Stimulated activated CD4-positive, alpha-beta T cell treated with anti-CD3 and anti-CD28 coated beads, Interleukin-2, amount 100 ng/mL, for 24 hours (primary cell): Measurements from ENCODE around the gene RBM20.

ENCODE experiments used
- DNase-seq, 2 donors: peaks; one replicate each; pipeline ENCODE4 v3.0.0-alpha.2; 2020

RBM20 gene

GRCh38 chr10:110790913-110791506 is 146.9 kb downstream of the RBM20 start:
- DNase-seq = no peak

GRCh38 chr10:110791541-110792073 is 147.5 kb downstream of the RBM20 start:
- DNase-seq = no peak

DNA sequence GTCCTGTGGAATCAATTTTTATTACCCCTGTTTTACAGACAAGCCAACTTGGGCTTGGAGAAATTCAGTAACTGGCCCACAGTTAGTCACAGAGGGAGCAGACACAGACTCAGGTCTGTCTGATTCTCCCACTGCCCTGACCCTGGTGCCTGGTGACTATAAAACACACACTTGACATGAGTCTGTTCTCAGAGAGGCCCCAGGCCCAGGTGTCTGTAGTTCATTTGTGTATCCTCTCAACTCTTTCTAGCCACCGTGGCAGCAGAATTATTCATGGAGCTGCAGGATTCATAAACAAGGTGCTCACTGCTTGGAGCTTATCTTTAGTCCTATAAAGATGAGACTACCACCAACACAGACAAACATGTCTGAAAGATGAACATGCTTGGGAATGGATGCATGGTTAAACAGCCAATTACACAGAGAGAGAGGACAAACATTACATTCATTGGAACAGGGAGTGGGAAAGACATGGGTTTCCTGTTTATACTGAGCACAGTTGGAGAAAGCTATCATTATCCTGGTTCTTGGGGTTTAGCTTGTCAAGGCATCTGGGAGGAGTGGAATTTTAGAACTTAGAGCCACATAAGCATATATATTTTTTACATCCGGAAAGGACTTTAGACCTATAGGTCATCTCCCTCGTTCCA is 148.5 kb downstream of the RBM20 start:
- no peak for DNase-seq

DNA sequence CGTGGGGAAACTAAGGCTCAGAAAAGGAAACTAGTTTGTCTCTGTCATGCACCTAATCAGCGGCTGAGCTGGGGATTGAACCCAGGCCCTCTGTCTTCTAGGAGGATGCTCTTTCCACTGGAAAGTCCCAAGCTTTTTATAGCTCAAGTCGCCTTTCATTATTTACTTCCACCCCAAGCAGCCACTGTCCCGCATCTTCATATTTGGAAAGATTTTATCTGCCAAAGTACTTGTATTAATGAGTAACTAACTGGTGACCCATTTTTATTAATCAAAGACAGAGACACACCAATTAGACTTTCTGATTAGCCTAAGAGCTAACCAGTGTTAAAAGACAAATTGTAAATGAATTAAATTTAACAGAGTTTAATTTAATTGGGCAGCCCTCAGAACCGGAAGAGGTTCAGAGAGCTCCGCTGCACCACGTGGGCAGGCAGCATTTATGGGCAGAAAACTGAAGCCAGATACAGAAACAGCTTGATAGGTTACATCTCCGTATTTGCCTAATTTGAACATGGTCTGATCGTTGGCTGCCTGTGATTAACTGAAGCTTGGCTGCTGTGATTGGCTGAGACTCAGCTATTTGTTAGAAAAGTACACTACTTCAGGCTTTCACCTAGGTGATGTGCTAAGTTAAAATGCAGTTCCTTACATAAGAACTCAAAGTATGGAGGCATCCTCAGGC is 149.1 kb downstream of the RBM20 start:
- no peak for DNase-seq

GRCh38 chr10:110793886-110794285 is 149.8 kb downstream of the RBM20 start:
- DNase-seq = no peak

- DNase-seq = no peak
These were observed 150.7 kb downstream of the RBM20 start for GRCh38 chr10:110794808-110795207.

GRCh38 chr10:110797416-110797815 is 153.3 kb downstream of the RBM20 start:
- DNase-seq = no peak

GRCh38 chr10:110798340-110798739 is 154.2 kb downstream of the RBM20 start:
- no peak for DNase-seq

DNA sequence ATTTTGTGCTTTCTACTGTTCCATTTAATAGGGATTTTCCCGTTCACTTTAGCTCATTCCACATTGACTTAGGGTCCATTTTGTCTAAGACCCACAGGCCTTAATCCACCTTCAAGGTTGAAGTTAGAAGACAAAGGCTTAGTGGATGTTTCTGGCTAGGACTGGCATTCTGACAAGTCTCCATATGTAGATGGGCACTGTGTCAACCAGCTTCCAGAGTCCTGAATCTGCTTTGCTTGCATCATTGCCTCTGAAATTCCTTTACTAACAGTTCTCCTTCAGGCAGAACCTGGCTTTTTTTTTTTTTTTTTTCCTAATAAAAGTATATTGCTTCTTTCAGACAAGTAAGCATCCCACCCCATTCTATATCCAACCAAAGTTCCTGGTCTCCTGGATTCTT is 158.0 kb downstream of the RBM20 start:
- no peak for DNase-seq

DNA sequence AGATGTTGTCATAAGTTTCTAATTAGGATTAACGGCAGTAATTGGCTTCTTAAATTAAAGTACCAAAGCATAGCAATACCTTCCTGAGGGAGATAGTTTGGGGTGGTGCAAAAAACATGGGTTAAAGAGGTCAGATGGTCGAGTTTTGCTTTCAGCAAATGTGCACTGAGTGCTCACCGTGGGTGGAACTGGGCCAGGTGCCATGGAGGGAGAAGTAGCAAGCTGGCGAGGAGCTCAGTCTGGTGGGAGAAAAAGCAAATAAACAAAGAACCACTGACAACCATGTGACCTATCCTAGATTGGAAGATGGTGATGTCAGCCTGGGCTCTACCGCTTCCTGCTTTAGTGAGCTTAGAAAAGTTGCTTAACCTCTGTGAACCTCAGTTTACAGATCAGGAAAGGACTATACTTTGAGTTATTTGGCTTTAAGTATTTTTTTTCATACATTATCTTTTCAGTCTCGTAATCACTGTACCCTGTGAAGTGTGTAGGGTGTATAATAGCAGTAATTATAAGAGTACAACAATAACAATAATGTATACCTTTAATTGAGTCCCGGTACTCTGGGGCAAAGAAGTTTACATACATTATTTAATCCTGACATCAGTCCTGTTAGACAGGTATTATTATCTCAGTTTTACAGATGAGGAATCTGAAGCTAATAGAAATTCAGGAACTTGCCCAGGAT is 158.6 kb downstream of the RBM20 start:
- no peak for DNase-seq

DNA sequence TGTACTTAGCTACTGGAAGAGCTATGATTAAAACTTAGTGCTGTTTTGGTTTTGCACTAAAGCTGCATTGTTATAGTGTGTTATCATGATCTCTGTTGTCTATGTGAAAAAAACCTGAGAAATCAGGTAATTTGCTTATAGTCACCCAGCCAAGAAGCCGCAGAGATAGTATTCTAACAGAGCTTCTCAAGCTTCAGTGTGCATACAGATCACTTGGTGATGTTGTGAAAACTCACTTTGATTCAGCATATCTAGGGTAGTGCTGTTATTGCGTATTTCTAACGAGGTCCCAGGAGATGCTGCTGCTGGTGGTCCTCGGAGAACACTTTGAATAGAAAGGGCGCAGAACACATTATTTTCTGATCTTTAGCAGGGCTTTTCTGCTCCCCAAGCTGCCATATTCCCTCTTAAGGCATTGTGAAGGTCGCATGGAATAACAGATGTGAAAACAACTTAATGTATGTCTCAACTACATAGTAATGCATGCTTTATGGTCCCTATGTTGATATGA is 159.2 kb downstream of the RBM20 start:
- DNase-seq = no peak

DNA sequence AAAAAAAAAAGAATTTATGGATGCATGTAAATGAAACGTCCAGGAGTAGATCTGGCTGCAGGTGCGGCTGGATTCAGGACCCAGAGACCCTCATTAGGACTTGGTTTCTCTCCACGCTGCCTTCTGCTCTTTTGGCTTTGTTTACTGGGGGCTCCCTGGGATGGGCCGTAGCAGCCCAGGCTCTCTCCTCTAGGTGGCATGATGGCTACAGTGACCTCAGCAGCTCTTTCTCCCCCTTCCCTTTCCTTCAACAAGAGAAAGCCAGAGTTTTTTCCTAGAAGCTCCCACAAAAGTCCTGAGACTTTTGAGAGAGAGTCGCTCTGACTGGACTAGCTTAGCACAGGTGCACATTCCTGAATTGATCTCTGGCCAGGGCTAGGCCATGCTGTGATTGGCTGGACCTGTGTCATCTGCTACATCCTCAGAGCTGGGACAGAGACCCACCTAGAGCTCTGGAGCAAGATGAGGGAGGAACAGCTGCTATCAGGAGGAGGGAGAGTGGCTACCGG is 159.7 kb downstream of the RBM20 start:
- peak in 1 of 2 donors; percentile 26 for DNase-seq

GRCh38 chr10:110804376-110804775 is 160.2 kb downstream of the RBM20 start:
- DNase-seq = no peak

DNA sequence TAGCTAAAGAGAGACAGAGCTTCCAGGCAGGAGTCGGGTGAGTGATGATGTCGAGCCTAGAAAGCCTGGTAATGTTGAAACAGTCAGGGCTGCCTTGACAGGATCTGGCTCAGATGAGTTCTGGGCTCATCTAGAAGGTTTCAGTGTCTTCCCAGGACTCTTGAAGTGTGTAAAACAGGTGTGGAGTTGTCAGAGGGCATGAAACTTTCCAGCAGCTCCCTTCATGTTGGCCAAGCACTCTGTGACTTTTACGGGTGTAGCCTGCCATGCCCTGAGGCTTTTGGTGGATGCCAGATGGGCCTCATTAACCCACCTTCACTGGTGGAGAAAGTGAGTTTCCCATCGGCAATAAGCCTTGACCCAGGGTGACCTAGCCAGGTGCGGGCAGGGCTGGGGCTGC is 161.2 kb downstream of the RBM20 start:
- no peak for DNase-seq

DNA sequence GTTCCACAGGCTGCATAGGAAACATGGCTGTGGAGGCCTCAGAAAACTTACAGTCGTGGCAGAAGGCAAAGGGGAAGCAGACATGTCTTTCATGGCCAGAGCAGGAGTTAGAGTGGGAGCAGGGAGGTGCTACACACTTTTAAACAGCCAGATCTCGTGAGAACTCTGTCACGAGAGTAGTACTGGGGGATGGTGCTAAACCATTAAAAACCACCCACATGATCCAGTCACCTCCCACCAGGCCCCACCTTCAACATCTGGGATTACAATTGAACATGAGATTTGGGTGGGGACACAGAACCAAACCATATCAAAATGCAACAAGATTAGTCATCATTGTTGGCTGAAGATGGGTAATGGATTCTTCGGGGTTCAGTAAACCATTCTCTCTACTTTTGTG is 162.2 kb downstream of the RBM20 start:
- DNase-seq = no peak

- DNase-seq = no peak
These were observed 164.0 kb downstream of the RBM20 start for GRCh38 chr10:110808123-110808522.

DNA sequence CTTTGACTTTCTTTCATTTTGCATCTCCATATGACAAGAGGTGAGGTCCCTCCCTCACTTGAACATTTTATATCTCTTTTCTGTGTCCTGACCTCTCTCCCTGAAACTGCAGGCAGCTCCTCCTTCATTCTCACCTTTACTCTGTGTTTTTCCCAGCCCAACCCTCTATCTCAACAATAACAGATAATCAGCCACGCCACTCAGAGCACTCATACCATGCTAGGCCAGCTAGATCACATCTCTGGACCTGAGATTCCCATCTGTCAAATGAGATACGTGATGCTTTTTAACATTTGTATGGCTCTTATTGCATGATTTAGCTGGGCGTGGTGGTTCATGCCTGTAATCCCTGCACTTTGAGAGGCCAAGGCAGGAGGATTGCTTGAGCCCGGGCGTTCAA is 164.5 kb downstream of the RBM20 start:
- DNase-seq = no peak

DNA sequence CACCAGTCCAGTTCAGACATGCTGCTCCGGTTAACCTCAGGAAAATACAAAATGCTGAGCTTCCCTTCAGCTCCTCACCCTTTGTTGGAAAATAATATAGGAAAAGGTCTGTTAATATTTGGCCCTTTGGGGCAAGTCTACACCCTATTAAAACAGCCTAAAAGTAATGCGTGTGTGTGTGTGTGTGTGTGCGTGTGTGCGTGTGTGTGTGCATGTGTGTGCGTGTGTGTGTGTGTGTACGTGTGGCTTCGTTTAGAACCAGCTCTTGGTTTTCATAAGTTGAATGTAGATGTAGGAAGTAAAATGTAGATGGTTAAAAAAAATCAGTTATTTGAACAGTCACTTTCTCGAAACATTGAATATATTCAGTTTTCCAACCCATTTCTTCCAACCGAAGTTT is 166.5 kb downstream of the RBM20 start:
- DNase-seq = no peak

DNA sequence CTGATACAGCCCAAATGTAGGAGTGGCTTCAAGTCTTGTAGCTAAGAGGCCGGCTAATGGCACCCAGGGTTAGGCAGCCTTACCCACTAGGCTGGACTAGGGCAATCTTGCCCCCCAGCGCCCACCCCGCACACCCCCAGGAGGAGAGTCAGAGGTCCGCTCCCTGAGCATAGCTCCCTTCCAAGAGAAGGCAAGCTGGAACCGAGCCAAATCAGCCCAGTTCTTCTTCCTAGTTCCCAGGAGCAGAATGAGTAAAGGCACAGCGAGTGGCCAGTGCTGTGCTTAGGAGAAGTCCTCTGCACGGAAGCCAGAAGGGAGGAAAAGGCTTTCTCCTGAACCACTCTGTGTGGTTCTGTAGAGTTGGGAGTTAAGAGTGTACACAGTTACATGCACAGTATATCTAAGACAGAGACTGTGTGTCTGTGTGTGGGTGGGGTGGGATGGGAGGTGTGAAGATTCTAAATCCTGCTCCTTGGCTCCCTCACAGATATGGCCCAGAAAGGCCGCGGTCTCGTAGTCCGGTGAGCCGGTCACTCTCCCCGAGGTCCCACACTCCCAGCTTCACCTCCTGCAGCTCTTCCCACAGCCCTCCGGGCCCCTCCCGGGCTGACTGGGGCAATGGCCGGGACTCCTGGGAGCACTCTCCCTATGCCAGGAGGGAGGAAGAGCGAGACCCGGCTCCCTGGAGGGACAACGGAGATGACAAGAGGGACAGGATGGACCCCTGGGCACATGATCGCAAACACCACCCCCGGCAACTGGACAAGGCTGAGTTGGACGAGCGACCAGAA is 167.8 kb downstream of the RBM20 start:
- DNase-seq = no peak

- no peak for DNase-seq
These were observed 168.4 kb downstream of the RBM20 start for GRCh38 chr10:110812583-110812982.

GRCh38 chr10:110813743-110814472 is 169.8 kb downstream of the RBM20 start:
- no peak for DNase-seq
